SK-N-SH (cell line): ENCODE results near the gene PFKM. TPM values are rescaled to one million over a fixed set of nuclear protein-coding genes. Genes with fewer than 3 reads are reported as not detected.

Experiments used
- CTCF ChIA-PET: fragments of 300-600, 350-600 bp; formaldehyde crosslinking; extraction: SDS; loops from one replicate; lab custom pipeline; 2021; lab: Yijun Ruan, JAX
- POLR2A ChIA-PET: fragments of 350-600 bp; sonication (Branson Sonifier 250); formaldehyde crosslinking; extraction: SDS; loops from one replicate; lab custom pipeline; 2020; ENCODE audit warnings: antibody characterized with exemption, inconsistent platforms; lab: Yijun Ruan, JAX
- DNase-seq: peaks from one replicate; pipeline ENCODE4 v3.0.0; 2012
- H2AFZ ChIP-seq: fragments of 200-600 bp; sonication (generic); 2 replicates; pipeline ENCODE4 v1.8.1; 2016; ENCODE audit warnings: antibody characterized with exemption, mild to moderate bottlenecking, low read depth
- H3F3A ChIP-seq: fragments of 200-600 bp; sonication (generic); replicated peaks from 2 replicates; pipeline ENCODE3; 2016; ENCODE audit warnings: antibody characterized with exemption, mild to moderate bottlenecking; ENCODE audit not compliant: insufficient read depth
- H3K27ac ChIP-seq, 2 experiments: fragments of 200-500 bp in 1 of 2; fragments of 200-600 bp in 1 of 2; sonication (Bioruptor generic) in 1 of 2; sonication (generic), shearing (Covaris generic) in 1 of 2; 2 replicates each; pipeline versions ENCODE4 v1.5.1 to v1.6.1; 2014 to 2016; ENCODE audit warnings: low read depth in 2 of 2, inconsistent platforms in 1 of 2, low read length in 1 of 2, mild to moderate bottlenecking in 1 of 2, mixed read lengths in 1 of 2
- H3K27me3 ChIP-seq: fragments of 200-600 bp; sonication (generic), shearing (Covaris generic); 2 replicates; pipeline ENCODE4 v1.6.1; 2016; ENCODE audit warnings: mixed run types; ENCODE audit not compliant: insufficient read depth
- H3K36me3 ChIP-seq, 2 experiments: fragments of 200-500 bp in 1 of 2; fragments of 200-600 bp in 1 of 2; sonication (Bioruptor generic) in 1 of 2; sonication (generic) in 1 of 2; replicated peaks in 1 of 2; 2 replicates each; pipeline versions ENCODE3 to v1.5.1; 2014 to 2016; ENCODE audit warnings: low read length in 1 of 2, mild to moderate bottlenecking in 1 of 2; ENCODE audit not compliant: insufficient read depth in 2 of 2, control insufficient read depth in 1 of 2
- H3K4me1 ChIP-seq, 2 experiments: fragments of 200-500 bp in 1 of 2; fragments of 200-600 bp in 1 of 2; sonication (Bioruptor generic) in 1 of 2; sonication (generic), shearing (Covaris generic) in 1 of 2; 2 replicates each; pipeline versions ENCODE4 v1.5.1 to v1.6.1; 2014 to 2016; ENCODE audit warnings: low read depth in 1 of 2, low read length in 1 of 2, mixed run types in 1 of 2; ENCODE audit not compliant: insufficient read depth in 2 of 2, control insufficient read depth in 1 of 2
- H3K4me2 ChIP-seq: fragments of 200-600 bp; sonication (generic), shearing (Covaris generic); 2 replicates; pipeline ENCODE4 v1.6.1; 2017; ENCODE audit warnings: mixed run types
- H3K4me3 ChIP-seq, 2 experiments: fragments of 200-500 bp in 1 of 2; fragments of 200-600 bp in 1 of 2; sonication (Bioruptor generic) in 1 of 2; sonication (generic), shearing (Covaris generic) in 1 of 2; 2 replicates each; pipeline versions ENCODE4 v1.5.1 to v1.8.1; 2014 to 2016; ENCODE audit warnings: low read depth in 2 of 2, inconsistent platforms in 1 of 2, low read length in 1 of 2, mild to moderate bottlenecking in 1 of 2, mixed read lengths in 1 of 2, moderate library complexity in 1 of 2
- H3K79me2 ChIP-seq: fragments of 200-600 bp; sonication (generic); 2 replicates; pipeline ENCODE4 v1.8.1; 2017; ENCODE audit warnings: mild to moderate bottlenecking; ENCODE audit not compliant: insufficient read depth
- H3K9ac ChIP-seq: fragments of 200-600 bp; sonication (generic); 2 replicates; pipeline ENCODE4 v1.6.1; 2017; ENCODE audit warnings: mixed run types
- H3K9me2 ChIP-seq: fragments of 200-600 bp; sonication (generic); 2 replicates; pipeline ENCODE4 v1.6.1; 2017; ENCODE audit warnings: mixed run types
- H3K9me3 ChIP-seq: fragments of 200-600 bp; sonication (generic); 2 replicates; pipeline ENCODE4 v1.6.1; 2017; ENCODE audit warnings: mixed run types, mild to moderate bottlenecking, moderate library complexity
- H4K20me1 ChIP-seq: fragments of 200-600 bp; sonication (generic); 2 replicates; pipeline ENCODE4 v1.6.1; 2017; ENCODE audit warnings: mild to moderate bottlenecking, mixed run types; ENCODE audit not compliant: insufficient read depth
- CHD2 ChIP-seq: fragments of 150-350 bp; IDR thresholded peaks from 2 replicates; pipeline ENCODE4 v1.6.1; 2018; ENCODE audit warnings: low read length; ENCODE audit not compliant: partially characterized antibody
- EZH2phosphoT487 ChIP-seq: fragments of 200-600 bp; sonication (generic); IDR thresholded peaks from 2 replicates; pipeline ENCODE4 v1.6.1; 2017; ENCODE audit warnings: low read depth, mixed run types, mild to moderate bottlenecking, antibody characterized with exemption, moderate library complexity, borderline replicate concordance
- FOXJ3 ChIP-seq: sonication (generic); formaldehyde crosslinking; IDR thresholded peaks from 2 replicates; pipeline ENCODE4 v1.5.1; 2020; ENCODE audit warnings: mild to moderate bottlenecking, missing genetic modification reagents
- FOXM1 ChIP-seq: IDR thresholded peaks from 2 replicates; pipeline ENCODE4 v1.4.0; 2012; ENCODE audit warnings: low read depth, mild to moderate bottlenecking
- GATA2 ChIP-seq: sonication (generic); formaldehyde crosslinking; IDR thresholded peaks from 2 replicates; pipeline ENCODE4 v1.5.0; 2020; ENCODE audit warnings: mild to moderate bottlenecking, missing genetic modification reagents
- MEF2A ChIP-seq: IDR thresholded peaks from 2 replicates; pipeline ENCODE4 v1.4.0; 2012; ENCODE audit warnings: low read depth, borderline replicate concordance
- MXI1 ChIP-seq: IDR thresholded peaks from 2 replicates; pipeline ENCODE4 v1.6.1; 2012; ENCODE audit warnings: mild to moderate bottlenecking, low read depth, low read length, improper control_type of control experiment
- NFIC ChIP-seq: IDR thresholded peaks from 2 replicates; pipeline ENCODE4 v1.4.0; 2012; ENCODE audit warnings: borderline replicate concordance
- NRF1 ChIP-seq: IDR thresholded peaks from 2 replicates; pipeline ENCODE4 v1.6.1; 2012; ENCODE audit warnings: low read depth, mild to moderate bottlenecking, low read length
- PBX3 ChIP-seq: IDR thresholded peaks from 2 replicates; pipeline ENCODE4; 2012
- POLR2AphosphoS5 ChIP-seq: IDR thresholded peaks from 2 replicates; pipeline ENCODE4 v1.6.1; 2012; ENCODE audit warnings: low read depth, low read length
- RAD21 ChIP-seq: IDR thresholded peaks from 2 replicates; pipeline ENCODE4 v1.6.1; 2012; ENCODE audit warnings: mild to moderate bottlenecking, low read length
- REST ChIP-seq: IDR thresholded peaks from 2 replicates; pipeline ENCODE4 v1.6.1; 2012; ENCODE audit warnings: mild to moderate bottlenecking, low read depth, low read length, moderate library complexity
- RXRA ChIP-seq: IDR thresholded peaks from 2 replicates; pipeline ENCODE4 v1.4.0; 2012; ENCODE audit warnings: low read depth, mild to moderate bottlenecking, borderline replicate concordance
- SMC3 ChIP-seq: IDR thresholded peaks from 2 replicates; pipeline ENCODE4 v1.6.1; 2012; ENCODE audit warnings: low read depth, low read length, improper control_type of control experiment
- TCF12 ChIP-seq: IDR thresholded peaks from 2 replicates; pipeline ENCODE4 v1.4.0; 2012
- TEAD4 ChIP-seq: IDR thresholded peaks from 2 replicates; pipeline ENCODE4 v1.4.0; 2012; ENCODE audit warnings: mild to moderate bottlenecking, borderline replicate concordance; ENCODE audit not compliant: insufficient read depth
- WGBS: methylation state at CpG from one replicate; pipeline ENCODE4 v1.1.6; 2017; ENCODE audit warnings: low lambda C conversion rate; 5-methylcytosine and 5-hydroxymethylcytosine counted together
- polyA plus RNA-seq, 3 experiments: library from polyadenylated mRNA; depleted of rRNA; stranded (reverse); fragments of >200 nt; gene quantifications; 2 replicates each; pipeline ENCODE4 v1.2.3, GENCODE V29; 2012
- TF ChIP-seq, protein P1 (sequence below): IDR thresholded peaks from 2 replicates; pipeline ENCODE4 v1.4.0; 2012; ENCODE audit warnings: low read depth
- TF ChIP-seq, protein P2 (sequence below): fragments of 200-600 bp; sonication (generic); IDR thresholded peaks from 2 replicates; pipeline ENCODE4 v1.6.1; 2017; ENCODE audit warnings: antibody characterized with exemption, mild to moderate bottlenecking, moderate library complexity

The PFKM gene
- polyA plus RNA-seq, 1 of the 3 experiments (the other 2 are of a cell fraction), result 85.0 TPM

- CTCF ChIA-PET, result interaction anchor here (1.1 kb wide), 1 partner anchor 13 kb away, joined by 3 read pairs; no protein-coding TSS in a partner anchor
These were observed 13.7 kb downstream of the PFKM start for GRCh38 chr12:48132826-48133225.

More at GRCh38 chr12:48132826-48133225, 13.7 kb downstream of the PFKM start:
- H4K20me1 ChIP-seq, result no peaks in the 10 kb centered on the region
- no peak overlapping the region for H3K27ac ChIP-seq
- TF ChIP-seq REST, result no peak
- no peak for TF ChIP-seq RAD21
- TF ChIP-seq FOXM1, result no peak
- no peak for TF ChIP-seq CHD2
- TF ChIP-seq, protein P1, sequence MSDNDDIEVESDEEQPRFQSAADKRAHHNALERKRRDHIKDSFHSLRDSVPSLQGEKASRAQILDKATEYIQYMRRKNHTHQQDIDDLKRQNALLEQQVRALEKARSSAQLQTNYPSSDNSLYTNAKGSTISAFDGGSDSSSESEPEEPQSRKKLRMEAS, result no peak
- TF ChIP-seq EZH2phosphoT487, result no peak
- no peak for TF ChIP-seq TEAD4
- no peak for TF ChIP-seq NRF1
- no peak for TF ChIP-seq GATA2 (CRISPR knock-in tag)
- no peak for TF ChIP-seq PBX3
- no peak for TF ChIP-seq MXI1
- no peak for TF ChIP-seq FOXJ3
- TF ChIP-seq RXRA, result no peak
- TF ChIP-seq, protein P2, sequence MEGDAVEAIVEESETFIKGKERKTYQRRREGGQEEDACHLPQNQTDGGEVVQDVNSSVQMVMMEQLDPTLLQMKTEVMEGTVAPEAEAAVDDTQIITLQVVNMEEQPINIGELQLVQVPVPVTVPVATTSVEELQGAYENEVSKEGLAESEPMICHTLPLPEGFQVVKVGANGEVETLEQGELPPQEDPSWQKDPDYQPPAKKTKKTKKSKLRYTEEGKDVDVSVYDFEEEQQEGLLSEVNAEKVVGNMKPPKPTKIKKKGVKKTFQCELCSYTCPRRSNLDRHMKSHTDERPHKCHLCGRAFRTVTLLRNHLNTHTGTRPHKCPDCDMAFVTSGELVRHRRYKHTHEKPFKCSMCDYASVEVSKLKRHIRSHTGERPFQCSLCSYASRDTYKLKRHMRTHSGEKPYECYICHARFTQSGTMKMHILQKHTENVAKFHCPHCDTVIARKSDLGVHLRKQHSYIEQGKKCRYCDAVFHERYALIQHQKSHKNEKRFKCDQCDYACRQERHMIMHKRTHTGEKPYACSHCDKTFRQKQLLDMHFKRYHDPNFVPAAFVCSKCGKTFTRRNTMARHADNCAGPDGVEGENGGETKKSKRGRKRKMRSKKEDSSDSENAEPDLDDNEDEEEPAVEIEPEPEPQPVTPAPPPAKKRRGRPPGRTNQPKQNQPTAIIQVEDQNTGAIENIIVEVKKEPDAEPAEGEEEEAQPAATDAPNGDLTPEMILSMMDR, result no peak
- no peak for TF ChIP-seq POLR2AphosphoS5
- TF ChIP-seq SMC3, result no peak
- TF ChIP-seq TCF12, result no peak
- no peak for TF ChIP-seq MEF2A
- no peak for TF ChIP-seq NFIC
- peaks cover 34 to 84% of the 10 kb centered on the region in 2 experiments for H3K36me3 ChIP-seq
- no peaks in the 10 kb centered on the region for H3K9me2 ChIP-seq
- H3K79me2 ChIP-seq, result no peaks in the 10 kb centered on the region
- H3K4me2 ChIP-seq, result no peak overlapping the region
- H3K4me1 ChIP-seq, result no peaks in the 10 kb centered on the region
- WGBS, result 97% methylated on average over 14 of the region's 14 CpGs
- no peaks in the 10 kb centered on the region for H3K9me3 ChIP-seq
- no peaks in the 10 kb centered on the region for H3F3A ChIP-seq
- H3K27me3 ChIP-seq, result no peaks in the 10 kb centered on the region
- DNase-seq, result no peak
- H2AFZ ChIP-seq, result no peak overlapping the region
- H3K9ac ChIP-seq, result no peak overlapping the region
- no peak overlapping the region for H3K4me3 ChIP-seq
- POLR2A ChIA-PET, result no interaction called here
